Choroid plexus epithelial cell (primary cell): ENCODE results near the gene KMT5B.

Experiments used
- DNase-seq: peaks from one replicate; pipeline ENCODE4 v3.0.0-alpha.2; 2010; ENCODE audit warnings: low read depth
- H3K4me3 ChIP-seq: 2 replicates; pipeline ENCODE4 v1.5.1; 2011; ENCODE audit warnings: low read depth, mild to moderate bottlenecking, control low read depth, low read length, moderate library complexity
- TF ChIP-seq, protein P1 (sequence below): conservative IDR thresholded peaks from 2 replicates; pipeline ENCODE4 v1.5.1; 2011; ENCODE audit warnings: low read depth, mild to moderate bottlenecking, control low read depth, inconsistent platforms, low read length, moderate library complexity

KMT5B gene

DNA sequence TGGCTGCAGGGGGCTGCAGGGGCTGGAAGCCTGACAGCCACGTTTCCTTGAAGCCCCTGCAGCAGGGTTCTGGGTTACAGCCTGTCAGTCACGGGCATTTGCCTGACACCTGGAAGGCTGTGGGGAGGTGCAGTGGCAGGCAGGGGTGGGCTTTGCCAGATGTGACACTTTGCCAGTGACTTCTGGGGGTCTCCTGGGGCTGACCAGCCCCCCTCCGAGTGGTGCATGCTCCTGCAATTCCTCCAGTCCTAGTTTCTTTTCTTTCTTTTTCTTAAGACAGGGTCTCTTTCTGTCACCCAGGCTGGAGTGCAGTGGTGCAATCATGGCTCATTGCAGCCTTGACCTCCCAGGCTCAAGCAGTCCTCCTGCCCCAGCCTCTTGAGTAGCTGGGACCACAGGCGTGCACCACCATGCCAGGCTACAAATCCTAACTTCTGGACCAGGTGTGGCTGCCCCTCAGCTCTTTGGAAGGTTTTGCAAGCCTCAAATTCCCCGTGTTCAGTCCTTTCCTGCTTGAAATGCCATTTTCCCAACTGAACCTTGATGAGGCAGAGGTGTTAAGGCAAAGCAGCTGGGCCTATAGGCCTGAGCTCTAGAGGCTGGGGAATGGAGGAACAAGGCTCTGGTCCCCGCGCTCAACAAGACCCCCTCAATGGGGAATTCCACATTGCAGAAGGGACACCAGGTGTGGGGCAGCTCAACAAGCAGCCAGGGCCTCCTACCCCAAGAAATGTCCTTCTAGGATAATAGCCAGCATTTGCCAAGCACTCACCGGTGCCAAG is 71.7 kb downstream of the KMT5B start:
- TF ChIP-seq, protein P1, sequence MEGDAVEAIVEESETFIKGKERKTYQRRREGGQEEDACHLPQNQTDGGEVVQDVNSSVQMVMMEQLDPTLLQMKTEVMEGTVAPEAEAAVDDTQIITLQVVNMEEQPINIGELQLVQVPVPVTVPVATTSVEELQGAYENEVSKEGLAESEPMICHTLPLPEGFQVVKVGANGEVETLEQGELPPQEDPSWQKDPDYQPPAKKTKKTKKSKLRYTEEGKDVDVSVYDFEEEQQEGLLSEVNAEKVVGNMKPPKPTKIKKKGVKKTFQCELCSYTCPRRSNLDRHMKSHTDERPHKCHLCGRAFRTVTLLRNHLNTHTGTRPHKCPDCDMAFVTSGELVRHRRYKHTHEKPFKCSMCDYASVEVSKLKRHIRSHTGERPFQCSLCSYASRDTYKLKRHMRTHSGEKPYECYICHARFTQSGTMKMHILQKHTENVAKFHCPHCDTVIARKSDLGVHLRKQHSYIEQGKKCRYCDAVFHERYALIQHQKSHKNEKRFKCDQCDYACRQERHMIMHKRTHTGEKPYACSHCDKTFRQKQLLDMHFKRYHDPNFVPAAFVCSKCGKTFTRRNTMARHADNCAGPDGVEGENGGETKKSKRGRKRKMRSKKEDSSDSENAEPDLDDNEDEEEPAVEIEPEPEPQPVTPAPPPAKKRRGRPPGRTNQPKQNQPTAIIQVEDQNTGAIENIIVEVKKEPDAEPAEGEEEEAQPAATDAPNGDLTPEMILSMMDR: no peak
- no peak for DNase-seq
- H3K4me3 ChIP-seq: no peak overlapping the region

DNA sequence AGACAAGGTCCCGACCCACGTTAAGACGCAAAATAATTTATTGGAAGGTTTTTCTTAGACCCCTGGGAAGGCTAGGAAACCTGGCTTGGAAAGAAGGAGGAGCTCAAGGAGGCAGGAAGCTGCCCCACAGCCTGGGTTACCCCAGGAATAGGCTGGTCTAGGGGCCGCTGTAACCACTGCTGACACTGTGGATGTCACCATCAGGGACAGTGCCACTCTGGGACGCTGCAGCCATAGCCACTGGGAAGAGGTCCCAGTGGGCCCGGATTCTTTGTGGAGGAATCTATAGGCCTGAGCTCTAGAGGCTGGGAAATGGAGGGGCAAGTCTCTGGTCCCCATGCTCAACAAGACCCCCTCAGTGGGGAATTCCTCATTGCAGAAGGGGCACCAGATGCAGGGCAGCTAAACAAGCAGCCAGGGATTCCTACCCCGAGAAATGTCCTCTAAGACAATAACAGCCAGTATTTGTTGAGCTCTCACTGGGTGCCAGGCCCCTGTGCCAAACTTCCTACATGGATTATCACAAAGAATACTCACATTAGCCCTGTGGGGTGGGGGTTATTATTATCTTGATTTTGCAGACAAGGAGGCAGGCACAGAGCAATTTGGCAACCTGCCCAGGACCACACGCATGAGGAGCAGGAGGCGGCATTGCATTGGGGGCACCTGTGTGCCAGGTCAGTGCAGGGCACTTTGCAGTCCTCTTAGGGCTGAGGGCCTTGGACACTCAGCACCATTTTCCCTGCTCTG is 72.4 kb downstream of the KMT5B start:
- no peak overlapping the region for H3K4me3 ChIP-seq
- TF ChIP-seq, protein P1: no peak
- DNase-seq: no peak

DNA sequence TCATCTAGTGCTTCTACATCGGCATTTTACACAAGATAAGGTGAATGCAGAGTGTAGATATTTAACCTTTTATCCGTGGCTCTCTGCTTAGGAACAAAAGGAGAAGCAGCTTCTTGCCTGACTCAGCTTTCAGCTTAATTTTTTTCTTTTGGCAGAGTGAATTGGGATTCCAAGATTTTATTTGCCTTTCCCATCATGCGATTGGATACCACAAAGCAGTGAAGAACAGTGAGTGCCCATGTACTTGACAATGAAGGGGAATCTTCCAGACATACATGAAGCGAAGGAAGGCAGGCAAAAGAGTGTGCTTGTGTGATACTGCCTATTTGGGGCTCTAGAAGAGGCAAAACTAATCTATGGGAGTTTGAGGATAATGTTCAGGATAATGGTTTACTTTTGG is 74.9 kb downstream of the KMT5B start:
- DNase-seq: no peak
- TF ChIP-seq, protein P1: no peak

DNA sequence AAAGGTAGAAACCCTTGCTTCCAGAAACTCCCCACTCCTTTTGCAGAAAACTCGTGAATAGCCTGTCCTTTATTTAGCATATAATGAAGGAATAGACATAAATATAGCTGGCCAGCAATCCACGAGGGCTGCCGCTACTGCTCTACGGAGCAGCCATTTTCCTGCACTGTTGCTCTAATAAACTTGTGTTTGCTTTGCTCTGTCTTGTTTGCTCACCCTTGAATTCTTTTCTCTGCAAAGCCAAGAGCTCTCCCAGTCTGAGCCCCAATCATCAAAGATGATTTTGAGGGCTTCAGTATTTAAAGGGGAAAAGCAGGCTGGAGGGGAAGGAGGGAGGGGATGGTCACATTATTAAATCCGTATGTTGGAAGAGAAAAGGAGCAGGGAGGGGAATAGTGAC is 75.3 kb downstream of the KMT5B start:
- DNase-seq: no peak
- TF ChIP-seq, protein P1: no peak
- peak overlapping the region; percentile 12 for H3K4me3 ChIP-seq

More for the DNA sequence above, 74.9 kb downstream of the KMT5B start:
- H3K4me3 ChIP-seq: no peak overlapping the region

DNA sequence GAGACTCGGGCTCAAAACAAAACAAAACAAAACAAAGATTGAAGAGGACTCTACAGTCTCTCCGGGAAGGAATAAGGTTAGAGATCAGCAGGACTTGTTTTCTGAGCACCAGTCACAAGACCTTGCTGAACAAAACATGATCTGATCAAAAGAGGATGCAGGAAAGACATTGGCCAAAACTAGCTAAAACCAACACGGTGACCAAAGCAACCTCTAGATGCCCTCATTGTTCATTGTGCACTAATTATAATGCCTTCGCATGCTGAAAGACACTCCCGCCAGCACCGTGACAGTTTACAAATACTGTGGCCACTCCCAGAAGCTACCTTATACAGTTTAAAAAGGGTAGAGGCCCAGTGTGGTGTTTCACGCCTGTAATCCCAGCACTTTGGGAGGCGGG is 76.2 kb downstream of the KMT5B start:
- TF ChIP-seq, protein P1: no peak
- no peak for DNase-seq
- no peak overlapping the region for H3K4me3 ChIP-seq

DNA sequence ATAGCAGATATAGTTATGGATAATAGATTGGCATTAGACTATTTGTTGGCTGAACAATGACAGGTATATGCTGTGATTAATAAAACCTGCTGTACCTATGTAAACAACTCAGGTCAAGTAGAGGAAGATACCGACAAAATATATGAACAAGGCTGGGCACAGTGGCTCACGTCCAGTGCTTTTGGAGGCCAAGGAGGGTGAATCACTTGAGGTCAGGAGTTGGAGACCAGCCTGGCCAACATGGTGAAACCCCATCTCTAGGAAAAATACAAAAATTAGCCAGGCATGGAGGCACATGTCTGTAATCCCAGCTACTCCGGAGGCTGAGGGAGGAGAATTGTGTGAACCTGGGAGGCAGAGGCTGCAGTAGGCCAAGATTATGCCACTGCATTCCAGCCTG is 77.9 kb downstream of the KMT5B start:
- no peak for DNase-seq
- H3K4me3 ChIP-seq: no peak overlapping the region
- TF ChIP-seq, protein P1: no peak

DNA sequence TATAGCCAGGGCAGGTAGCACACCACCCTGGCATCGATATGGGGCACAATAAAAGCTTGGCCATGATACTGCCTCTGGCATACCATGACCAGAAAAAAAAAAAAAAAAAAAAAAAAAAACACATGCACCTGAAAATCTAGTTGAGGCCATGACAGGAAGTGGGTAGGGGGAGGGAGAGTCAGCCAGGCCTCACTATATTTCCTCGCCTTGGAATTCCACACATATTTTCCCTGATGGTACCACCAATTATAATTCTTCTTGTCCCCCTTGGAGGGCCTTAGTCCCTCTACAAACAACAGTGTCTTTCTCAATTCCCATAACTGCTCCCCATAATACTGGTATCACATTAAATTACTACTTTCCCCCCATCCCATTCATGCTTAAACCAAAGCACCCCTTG is 79.3 kb downstream of the KMT5B start:
- DNase-seq: no peak
- TF ChIP-seq, protein P1: no peak
- H3K4me3 ChIP-seq: no peak overlapping the region
